HepG2 (cell line): ENCODE results near the gene ARHGAP26. TPM values are rescaled to one million over a fixed set of nuclear protein-coding genes. Genes with fewer than 3 reads are reported as not detected.

Experiments
- AHR ChIP-seq: IDR thresholded peaks from 2 replicates; pipeline ENCODE4 v1.6.1; 2018; ENCODE audit warnings: missing genetic modification reagents, missing compliant biosample characterization
- ARID2 ChIP-seq: sonication (generic); formaldehyde crosslinking; IDR thresholded peaks from 2 replicates; pipeline ENCODE4 v1.8.1; 2022; ENCODE audit warnings: mild to moderate bottlenecking, missing genetic modification reagents, borderline replicate concordance
- CTCF ChIP-seq: sonication (generic); formaldehyde crosslinking; IDR thresholded peaks from 2 replicates; pipeline ENCODE4 v1.5.0; 2020; ENCODE audit warnings: mild to moderate bottlenecking, missing genetic modification reagents, moderate library complexity
- JUN ChIP-seq: sonication (generic); formaldehyde crosslinking; IDR thresholded peaks from 2 replicates; pipeline ENCODE4 v1.4.0; 2020; ENCODE audit warnings: mild to moderate bottlenecking, missing genetic modification reagents
- KDM2A ChIP-seq: sonication (generic); formaldehyde crosslinking; IDR thresholded peaks from 2 replicates; pipeline ENCODE4 v1.4.0; 2020; ENCODE audit warnings: low read depth, missing genetic modification reagents, borderline replicate concordance
- PAWR ChIP-seq: sonication (generic); formaldehyde crosslinking; IDR thresholded peaks from 2 replicates; pipeline ENCODE4 v1.4.0; 2020; ENCODE audit warnings: missing genetic modification reagents, mild to moderate bottlenecking, borderline replicate concordance
- POLR2G ChIP-seq: fragments of 200-400 bp; formaldehyde crosslinking; IDR thresholded peaks from 2 replicates; pipeline ENCODE4 v1.6.1; 2018; ENCODE audit warnings: mild to moderate bottlenecking, low read depth, low read length, moderate library complexity
- PRDM10 ChIP-seq: sonication (generic); formaldehyde crosslinking; IDR thresholded peaks from 2 replicates; pipeline ENCODE4 v1.4.0; 2020; ENCODE audit warnings: low read depth, missing genetic modification reagents
- SNAI1 ChIP-seq: sonication (generic); formaldehyde crosslinking; IDR thresholded peaks from 2 replicates; pipeline ENCODE4 v1.5.0; 2020; ENCODE audit warnings: mild to moderate bottlenecking, missing genetic modification reagents, borderline replicate concordance
- TARDBP ChIP-seq: sonication (generic); formaldehyde crosslinking; IDR thresholded peaks from 2 replicates; pipeline ENCODE4 v1.8.0; 2022; ENCODE audit warnings: mild to moderate bottlenecking, missing genetic modification reagents
- UBTF ChIP-seq: sonication (generic); formaldehyde crosslinking; IDR thresholded peaks from 2 replicates; pipeline ENCODE4 v1.4.0; 2020; ENCODE audit warnings: mild to moderate bottlenecking, missing genetic modification reagents
- ZNF318 ChIP-seq: sonication (generic); formaldehyde crosslinking; IDR thresholded peaks from 2 replicates; pipeline ENCODE4 v1.4.0; 2020; ENCODE audit warnings: mild to moderate bottlenecking, missing genetic modification reagents
- ZNF563 ChIP-seq: sonication (generic); formaldehyde crosslinking; IDR thresholded peaks from 2 replicates; pipeline ENCODE4 v1.8.0; 2022; ENCODE audit warnings: mild to moderate bottlenecking, moderate library complexity, missing genetic modification reagents
- polyA plus RNA-seq, 8 experiments: library from polyadenylated mRNA; depleted of rRNA in 3 of 8; stranded (reverse) in 7 of 8; unstranded in 1 of 8; fragments of >200 nt; fragmentation: Illumina TruSeq in 4 of 8; extraction: Trizol in 4 of 8; gene quantifications; 2 replicates each; pipeline versions ENCODE4 v1.2.1 to v1.2.3, GENCODE V29; 2011 to 2016; ENCODE audit warnings: low read depth in 4 of 8, missing spikeins in 1 of 8, mixed read lengths in 1 of 8; ENCODE audit not compliant: insufficient read depth in 1 of 8
- total RNA-seq, 5 experiments: library from RNA; depleted of rRNA; stranded (reverse); fragments of >200 nt; fragmentation: Illumina TruSeq; extraction: Trizol; gene quantifications; 2 replicates each; pipeline ENCODE4 v1.2.3, GENCODE V29; 2016; ENCODE audit warnings: low read depth in 1 of 5

The ARHGAP26 gene
- total and polyA plus RNA-seq, 2 of the 13 experiments (the other 11 are each of a cell fraction or from before 2014, with no cell fraction given): 9.6 to 18.2 TPM

GRCh38 chr5:142820447-142820846 lies 50.3 kb downstream of the ARHGAP26 start (continued):
- TF ChIP-seq ZNF563 (CRISPR knock-in tag) (no peak), JUN (CRISPR knock-in tag) (no peak), CTCF (CRISPR knock-in tag) (no peak), TARDBP (peak; percentile 66), ZNF318 (CRISPR knock-in tag) (no peak), UBTF (no peak), AHR (CRISPR knock-in tag) (no peak), KDM2A (CRISPR knock-in tag) (no peak), PRDM10 (CRISPR knock-in tag) (peak; percentile 77), ARID2 (no peak), SNAI1 (CRISPR knock-in tag) (no peak), PAWR (CRISPR knock-in tag) (no peak), POLR2G (peak; percentile 57)
